DMS153 treated with DMSO at 0.1 percent for 48 hours (cell line): ENCODE measurements around the gene FHIP1A.

ENCODE experiments used
- DNase-seq: peaks from one replicate; lab custom pipeline; 2025; ENCODE audit not compliant: unreplicated experiment; lab: John Stamatoyannopoulos, UW

The FHIP1A gene

GRCh38 chr4:151417766-151418376, 8.9 kb downstream of the FHIP1A start:
- no peak for DNase-seq

- no peak for DNase-seq
Measured at GRCh38 chr4:151418385-151418784, 9.4 kb downstream of the FHIP1A start.

- DNase-seq, result no peak
Measured at GRCh38 chr4:151418856-151419255, 9.9 kb downstream of the FHIP1A start.

- no peak for DNase-seq
Measured at GRCh38 chr4:151420250-151420807, 11.4 kb downstream of the FHIP1A start.

GRCh38 chr4:151422854-151423253, 13.9 kb downstream of the FHIP1A start:
- no peak for DNase-seq

GRCh38 chr4:151426513-151426912, 17.5 kb downstream of the FHIP1A start:
- no peak for DNase-seq

- no peak for DNase-seq
Measured at GRCh38 chr4:151427266-151427665, 18.3 kb downstream of the FHIP1A start.

GRCh38 chr4:151428346-151428745, 19.4 kb downstream of the FHIP1A start:
- DNase-seq, result no peak

- DNase-seq, result no peak
Measured at GRCh38 chr4:151429957-151430570, 21.1 kb downstream of the FHIP1A start.

- DNase-seq, result no peak
Measured at GRCh38 chr4:151430740-151431457, 21.9 kb downstream of the FHIP1A start.

GRCh38 chr4:151431728-151432127, 22.8 kb downstream of the FHIP1A start:
- no peak for DNase-seq

- DNase-seq, result no peak
Measured at GRCh38 chr4:151432654-151433053, 23.7 kb downstream of the FHIP1A start.

GRCh38 chr4:151434183-151434860, 25.3 kb downstream of the FHIP1A start:
- no peak for DNase-seq

GRCh38 chr4:151436093-151436518, 27.1 kb downstream of the FHIP1A start:
- no peak for DNase-seq

GRCh38 chr4:151437505-151437904, 28.5 kb downstream of the FHIP1A start:
- no peak for DNase-seq

- no peak for DNase-seq
Measured at GRCh38 chr4:151438154-151438553, 29.2 kb downstream of the FHIP1A start.

- DNase-seq, result no peak
Measured at GRCh38 chr4:151439320-151439719, 30.3 kb downstream of the FHIP1A start.

- DNase-seq, result no peak
Measured at GRCh38 chr4:151442002-151442401, 33.0 kb downstream of the FHIP1A start.

- DNase-seq, result no peak
Measured at GRCh38 chr4:151443247-151443646, 34.3 kb downstream of the FHIP1A start.

GRCh38 chr4:151443752-151444151, 34.8 kb downstream of the FHIP1A start:
- DNase-seq, result no peak

- DNase-seq, result no peak
Measured at GRCh38 chr4:151446208-151446607, 37.2 kb downstream of the FHIP1A start.
